Activated T-helper 17 cell treated with anti-CD3 and anti-CD28 coated beads, Interleukin-2, amount 50 U/mL, for 72 hours (primary cell): Measurements from ENCODE around the gene CYP4A22. TPM values are rescaled to one million over a fixed set of nuclear protein-coding genes. Genes with fewer than 3 reads are reported as not detected.
A peak's percentile ranks its signal among the peaks of the same experiment; 100 is the strongest.
"Not testable (repeated sequence)": the region's sequence is repeated elsewhere in the genome, so short reads cannot be mapped to it uniquely, and the experiment has no call there.

ENCODE experiments used
- ATAC-seq: fragments of 150-1000 bp; cut with Tn5 transposase; replicated peaks from 2 replicates; pipeline ENCODE4 v1.10.0; 2021; ENCODE audit warnings: mild to moderate bottlenecking, moderate library complexity
- H3K27ac Mint-ChIP-seq: one replicate; pipeline ENCODE4 v1.8.0; 2022; ENCODE audit warnings: mixed read lengths
- H3K27me3 Mint-ChIP-seq: one replicate; pipeline ENCODE4 v1.8.0; 2022; ENCODE audit warnings: mixed read lengths
- H3K36me3 Mint-ChIP-seq: one replicate; pipeline ENCODE4 v1.8.0; 2022; ENCODE audit warnings: low read depth, mild to moderate bottlenecking, mixed read lengths
- H3K4me1 Mint-ChIP-seq: one replicate; pipeline ENCODE4 v1.8.0; 2022; ENCODE audit warnings: mixed read lengths
- H3K4me3 Mint-ChIP-seq: one replicate; pipeline ENCODE4 v1.8.0; 2022; ENCODE audit warnings: mild to moderate bottlenecking, mixed read lengths
- H3K9me3 Mint-ChIP-seq: one replicate; pipeline ENCODE4 v1.8.0; 2022; ENCODE audit warnings: mixed read lengths
- total RNA-seq, 2 donors: library from RNA; stranded (reverse); gene quantifications; one replicate each; pipeline ENCODE4 v1.2.3, GENCODE V29; 2022

The CYP4A22 gene
- total RNA-seq, 2 donors from 2014 or later = not detected

GRCh38 chr1:47186267-47187185, 49.3 kb downstream of the CYP4A22 start:
- Mint-ChIP-seq H3K27ac (no peak overlapping the region), H3K27me3 (peaks cover 6% of the 10 kb centered on the region), H3K9me3 (no peaks in the 10 kb centered on the region), H3K4me1 (no peaks in the 10 kb centered on the region), H3K36me3 (no peaks in the 10 kb centered on the region), H3K4me3 (no peak overlapping the region)
- ATAC-seq = no peak

GRCh38 chr1:47187231-47187925, 50.1 kb downstream of the CYP4A22 start:
- Mint-ChIP-seq H3K27me3 (peaks cover 3% of the 10 kb centered on the region), H3K27ac (no peak overlapping the region), H3K9me3 (no peaks in the 10 kb centered on the region), H3K4me1 (no peaks in the 10 kb centered on the region), H3K4me3 (no peak overlapping the region), H3K36me3 (no peaks in the 10 kb centered on the region)
- ATAC-seq = no peak

GRCh38 chr1:47187926-47188250, 50.6 kb downstream of the CYP4A22 start:
- H3K9me3 Mint-ChIP-seq = no peaks in the 10 kb centered on the region
- H3K27me3 Mint-ChIP-seq = peaks cover 4% of the 10 kb centered on the region
- no peak overlapping the region for H3K4me3 Mint-ChIP-seq
- no peaks in the 10 kb centered on the region for H3K36me3 Mint-ChIP-seq
- no peaks in the 10 kb centered on the region for H3K4me1 Mint-ChIP-seq
- H3K27ac Mint-ChIP-seq = no peak overlapping the region
- ATAC-seq = no peak

GRCh38 chr1:47188791-47189785, 51.8 kb downstream of the CYP4A22 start:
- Mint-ChIP-seq H3K27me3 (peaks cover 7% of the 10 kb centered on the region), H3K4me1 (no peaks in the 10 kb centered on the region), H3K27ac (no peak overlapping the region), H3K36me3 (no peaks in the 10 kb centered on the region), H3K9me3 (no peaks in the 10 kb centered on the region), H3K4me3 (no peak overlapping the region)
- no peak for ATAC-seq

- no peak within 1 kb of the TSS for H3K4me3 Mint-ChIP-seq
- no peak within 1 kb of the TSS for H3K27ac Mint-ChIP-seq
- H3K4me1 Mint-ChIP-seq = no peaks in the 10 kb centered on the region
- no peaks in the 10 kb centered on the region for H3K36me3 Mint-ChIP-seq
- no peaks in the 10 kb centered on the region for H3K9me3 Mint-ChIP-seq
- ATAC-seq = no peak
- H3K27me3 Mint-ChIP-seq = peaks cover 7% of the 10 kb centered on the region
Observed at GRCh38 chr1:47189844-47190508, 52.7 kb downstream of the CYP4A22 start, which contains the start of gene PDZK1IP1. TSS of gene PDZK1IP1 (minus strand) at chr1:47190036. CDS start at chr1:47189932, 104 bp downstream.

- no peak for ATAC-seq
- no peak overlapping the region for H3K27ac Mint-ChIP-seq
- peaks cover 7% of the 10 kb centered on the region for H3K27me3 Mint-ChIP-seq
- H3K9me3 Mint-ChIP-seq = no peaks in the 10 kb centered on the region
- H3K4me1 Mint-ChIP-seq = no peaks in the 10 kb centered on the region
- no peaks in the 10 kb centered on the region for H3K36me3 Mint-ChIP-seq
- H3K4me3 Mint-ChIP-seq = no peak overlapping the region
Observed at GRCh38 chr1:47190509-47190855, 53.2 kb downstream of the CYP4A22 start.

GRCh38 chr1:47190857-47191256, 53.6 kb downstream of the CYP4A22 start:
- Mint-ChIP-seq H3K36me3 (no peaks in the 10 kb centered on the region), H3K9me3 (no peaks in the 10 kb centered on the region), H3K27ac (no peak overlapping the region), H3K27me3 (peaks cover 7% of the 10 kb centered on the region), H3K4me3 (no peak overlapping the region), H3K4me1 (no peaks in the 10 kb centered on the region)
- ATAC-seq = no peak

GRCh38 chr1:47191940-47192457, 54.8 kb downstream of the CYP4A22 start:
- no peaks in the 10 kb centered on the region for H3K9me3 Mint-ChIP-seq
- no peak overlapping the region for H3K27ac Mint-ChIP-seq
- no peak for ATAC-seq
- no peaks in the 10 kb centered on the region for H3K4me1 Mint-ChIP-seq
- peaks cover 7% of the 10 kb centered on the region for H3K27me3 Mint-ChIP-seq
- H3K4me3 Mint-ChIP-seq = no peak overlapping the region
- no peaks in the 10 kb centered on the region for H3K36me3 Mint-ChIP-seq

- peaks cover 9% of the 10 kb centered on the region for H3K27me3 Mint-ChIP-seq
- H3K4me1 Mint-ChIP-seq = no peaks in the 10 kb centered on the region
- H3K4me3 Mint-ChIP-seq = no peak overlapping the region
- H3K27ac Mint-ChIP-seq = no peak overlapping the region
- no peaks in the 10 kb centered on the region for H3K9me3 Mint-ChIP-seq
- ATAC-seq = peak; percentile 63
- H3K36me3 Mint-ChIP-seq = no peaks in the 10 kb centered on the region
Observed at GRCh38 chr1:47192458-47193384, 55.5 kb downstream of the CYP4A22 start.

GRCh38 chr1:47193496-47193895, 56.3 kb downstream of the CYP4A22 start:
- not testable (repeated sequence) for H3K9me3 Mint-ChIP-seq, H3K4me3 Mint-ChIP-seq, ATAC-seq, H3K27ac Mint-ChIP-seq, H3K4me1 Mint-ChIP-seq, H3K36me3 Mint-ChIP-seq
- H3K27me3 Mint-ChIP-seq = peaks cover 16% of the 10 kb centered on the region

GRCh38 chr1:47194311-47194710, 57.1 kb downstream of the CYP4A22 start:
- Mint-ChIP-seq H3K4me3 (no peak overlapping the region), H3K27me3 (peaks cover 24% of the 10 kb centered on the region), H3K4me1 (no peaks in the 10 kb centered on the region), H3K36me3 (no peaks in the 10 kb centered on the region), H3K27ac (no peak overlapping the region), H3K9me3 (no peaks in the 10 kb centered on the region)
- ATAC-seq = no peak

GRCh38 chr1:47195981-47196380, 58.7 kb downstream of the CYP4A22 start:
- ATAC-seq, H3K27ac Mint-ChIP-seq, H3K36me3 Mint-ChIP-seq, H3K4me1 Mint-ChIP-seq, H3K4me3 Mint-ChIP-seq, H3K9me3 Mint-ChIP-seq: not testable (repeated sequence)
- peaks cover 25% of the 10 kb centered on the region for H3K27me3 Mint-ChIP-seq

GRCh38 chr1:47196622-47197021, 59.4 kb downstream of the CYP4A22 start:
- no peaks in the 10 kb centered on the region for H3K9me3 Mint-ChIP-seq

More at GRCh38 chr1:47196622-47197021, 59.4 kb downstream of the CYP4A22 start:
- Mint-ChIP-seq H3K36me3 (no peaks in the 10 kb centered on the region), H3K4me3 (no peak overlapping the region), H3K27ac (no peak overlapping the region), H3K4me1 (no peaks in the 10 kb centered on the region), H3K27me3 (peaks cover 25% of the 10 kb centered on the region)
- no peak for ATAC-seq
